ENCODE measurements around the gene CGB3. TPM values are rescaled to one million over a fixed set of nuclear protein-coding genes. Genes with fewer than 3 reads are reported as not detected.

Gene CGB3
- total and polyA plus RNA-seq, 10 of the 15 experiments (the other 5 are each of a cell fraction or from before 2014, with no cell fraction given): not detected

DNA sequence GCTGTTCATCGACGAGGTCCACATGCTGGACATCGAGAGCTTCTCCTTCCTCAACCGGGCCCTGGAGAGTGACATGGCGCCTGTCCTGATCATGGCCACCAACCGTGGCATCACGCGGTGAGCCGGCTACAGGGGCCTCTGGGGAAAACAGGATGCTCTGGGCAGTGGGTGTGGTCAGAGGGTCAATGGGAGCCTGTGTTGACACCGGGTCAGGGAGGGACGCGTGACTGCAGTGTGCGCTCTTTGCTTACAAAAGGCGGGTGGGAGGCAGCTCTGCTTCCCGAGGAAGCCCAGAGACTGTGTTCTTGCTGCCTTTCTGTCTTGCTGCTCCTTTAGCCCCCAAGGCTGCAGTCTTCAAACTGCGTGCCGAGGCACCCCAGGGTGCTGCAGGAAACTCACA is 12.9 kb downstream of the CGB3 start:
- no peak for FAIRE-seq
- no peaks in the 10 kb centered on the region for H3K79me2 ChIP-seq (ENCODE audit: control insufficient read depth, insufficient read depth, low read length)
- H3K9me3 ChIP-seq (replicated peaks; ENCODE audit: control insufficient read depth, insufficient read depth, low read length): no peaks in the 10 kb centered on the region
- CTCF ChIA-PET: no interaction called here
- no peak overlapping the region for H3K4me3 ChIP-seq
- peaks cover 14 to 22% of the 10 kb centered on the region in 2 experiments for H3K36me3 ChIP-seq (ENCODE audit: control insufficient read depth in 2 of 2, insufficient read depth in 2 of 2, low read length in 1 of 2)
- H3K4me1 ChIP-seq (ENCODE audit: control insufficient read depth, insufficient read depth, low read length): no peaks in the 10 kb centered on the region
- in situ Hi-C loops (cut with MboI): no loop called here
- SMC1A ChIA-PET (ENCODE audit: uncharacterized antibody, unreplicated experiment): no interaction called here
- 92% methylated on average over 17 of the region's 17 CpGs for WGBS (ENCODE audit: insufficient coverage, insufficient replicate concordance, low lambda C conversion rate, missing lambda C conversion rate)
- intact Hi-C loops (cut with micrococcal nuclease; ENCODE audit: unreplicated experiment): no loop called here
- no peak overlapping the region for H3K4me2 ChIP-seq (ENCODE audit: control insufficient read depth, insufficient read depth)
- no peaks in the 10 kb centered on the region for H3K27me3 ChIP-seq (replicated peaks in 1 of 2; ENCODE audit: control insufficient read depth in 2 of 2, insufficient read depth in 2 of 2, low read length in 1 of 2)
- no peak overlapping the region for H2AFZ ChIP-seq (ENCODE audit: control insufficient read depth, low read depth, low read length)
- BruUV-seq (replicated peaks): no TSS peak
- RAD21 ChIA-PET (ENCODE audit: unreplicated experiment): no interaction called here
- ATAC-seq: no peak
- no peak overlapping the region for H3K9ac ChIP-seq (ENCODE audit: control insufficient read depth, insufficient read depth, low read length)
- POLR2A ChIA-PET: interaction anchor here (1.0 kb wide), 1 partner anchor 47 kb away, joined by 3 read pairs; no protein-coding TSS in a partner anchor
- H4K20me1 ChIP-seq (ENCODE audit: control insufficient read depth, insufficient read depth): no peaks in the 10 kb centered on the region
- no peak overlapping the region for H3K27ac ChIP-seq (ENCODE audit: control insufficient read depth, insufficient read depth)
- DNase-seq (ENCODE audit: low read depth, low spot score): no peak
- TF ChIP-seq CBFB (IDR thresholded peaks at IDR 0.05; ENCODE audit: low read depth) (no peak), TCF7 (IDR thresholded peaks at IDR 0.05; ENCODE audit: borderline replicate concordance) (no peak), MTA3 (IDR thresholded peaks at IDR 0.05; ENCODE audit: borderline replicate concordance, low read length) (no peak), SIN3A (IDR thresholded peaks at IDR 0.05; ENCODE audit: low read depth, low read length) (no peak), CHD4 (IDR thresholded peaks at IDR 0.05) (no peak), FOXM1 (IDR thresholded peaks at IDR 0.05; ENCODE audit: low read depth, low read length) (no peak), TCF3 (IDR thresholded peaks at IDR 0.05; ENCODE audit: borderline replicate concordance, insufficient read depth, low read depth, low read length) (no peak), RAD21 (IDR thresholded peaks at IDR 0.05; ENCODE audit: insufficient read depth, low read depth, low read length) (no peak), KLF5 (IDR thresholded peaks at IDR 0.05; ENCODE audit: partially characterized antibody) (no peak), ZNF384 (IDR thresholded peaks at IDR 0.05; ENCODE audit: borderline replicate concordance, low read depth, low read length) (no peak), CTCF (IDR thresholded peaks at IDR 0.05 in 2 of 3, conservative IDR thresholded peaks at IDR 0.05 in 1 of 3; ENCODE audit: control insufficient read depth in 2 of 3, extremely low read depth in 1 of 3, insufficient read depth in 1 of 3, low read depth in 3 of 3, low read length in 3 of 3) (no peak), PKNOX1 (IDR thresholded peaks at IDR 0.05) (no peak), SUPT20H (IDR thresholded peaks at IDR 0.05; ENCODE audit: borderline replicate concordance, control insufficient read depth, low read depth, low read length) (no peak), SIX5 (IDR thresholded peaks at IDR 0.05; ENCODE audit: low read depth, low read length, severe bottlenecking) (no peak), ATF2 (IDR thresholded peaks at IDR 0.05; ENCODE audit: low read length) (no peak), NFYA (IDR thresholded peaks at IDR 0.05; ENCODE audit: borderline replicate concordance, low read depth, low read length) (no peak)
- TF ChIP-seq, protein P1, sequence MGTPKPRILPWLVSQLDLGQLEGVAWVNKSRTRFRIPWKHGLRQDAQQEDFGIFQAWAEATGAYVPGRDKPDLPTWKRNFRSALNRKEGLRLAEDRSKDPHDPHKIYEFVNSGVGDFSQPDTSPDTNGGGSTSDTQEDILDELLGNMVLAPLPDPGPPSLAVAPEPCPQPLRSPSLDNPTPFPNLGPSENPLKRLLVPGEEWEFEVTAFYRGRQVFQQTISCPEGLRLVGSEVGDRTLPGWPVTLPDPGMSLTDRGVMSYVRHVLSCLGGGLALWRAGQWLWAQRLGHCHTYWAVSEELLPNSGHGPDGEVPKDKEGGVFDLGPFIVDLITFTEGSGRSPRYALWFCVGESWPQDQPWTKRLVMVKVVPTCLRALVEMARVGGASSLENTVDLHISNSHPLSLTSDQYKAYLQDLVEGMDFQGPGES (IDR thresholded peaks at IDR 0.05): no peak
- TF ChIP-seq, protein P2, sequence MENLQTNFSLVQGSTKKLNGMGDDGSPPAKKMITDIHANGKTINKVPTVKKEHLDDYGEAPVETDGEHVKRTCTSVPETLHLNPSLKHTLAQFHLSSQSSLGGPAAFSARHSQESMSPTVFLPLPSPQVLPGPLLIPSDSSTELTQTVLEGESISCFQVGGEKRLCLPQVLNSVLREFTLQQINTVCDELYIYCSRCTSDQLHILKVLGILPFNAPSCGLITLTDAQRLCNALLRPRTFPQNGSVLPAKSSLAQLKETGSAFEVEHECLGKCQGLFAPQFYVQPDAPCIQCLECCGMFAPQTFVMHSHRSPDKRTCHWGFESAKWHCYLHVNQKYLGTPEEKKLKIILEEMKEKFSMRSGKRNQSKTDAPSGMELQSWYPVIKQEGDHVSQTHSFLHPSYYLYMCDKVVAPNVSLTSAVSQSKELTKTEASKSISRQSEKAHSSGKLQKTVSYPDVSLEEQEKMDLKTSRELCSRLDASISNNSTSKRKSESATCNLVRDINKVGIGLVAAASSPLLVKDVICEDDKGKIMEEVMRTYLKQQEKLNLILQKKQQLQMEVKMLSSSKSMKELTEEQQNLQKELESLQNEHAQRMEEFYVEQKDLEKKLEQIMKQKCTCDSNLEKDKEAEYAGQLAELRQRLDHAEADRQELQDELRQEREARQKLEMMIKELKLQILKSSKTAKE (IDR thresholded peaks at IDR 0.05; ENCODE audit: low read depth, poor library complexity, severe bottlenecking): no peak

Measured in GM12878 (cell line).